ENCODE data around the gene LAMA5. TPM values are rescaled to one million over a fixed set of nuclear protein-coding genes. Genes with fewer than 3 reads are reported as not detected.

Gene LAMA5
- total RNA-seq, 1 experiment from 2014 or later: 22.2 TPM

GRCh38 chr20:62348604-62349003 is 18.5 kb downstream of the LAMA5 start:
- H3K9me3 ChIP-seq: peaks cover 4% of the 10 kb centered on the region; the same call in 1 of the 2 replicates
- no peak for DNase-seq
- no peaks in the 10 kb centered on the region for H3K27me3 ChIP-seq
- H3K36me3 ChIP-seq: peaks cover 74% of the 10 kb centered on the region
- no peak overlapping the region for H3K4me3 ChIP-seq

GRCh38 chr20:62347445-62347844 is 19.7 kb downstream of the LAMA5 start:
- Histone ChIP-seq H3K4me3 (no peak overlapping the region), H3K27me3 (no peaks in the 10 kb centered on the region), H3K36me3 (peaks cover 77% of the 10 kb centered on the region), H3K9me3 (peaks cover 4% of the 10 kb centered on the region; the same call in 1 of the 2 replicates)
- no peak for DNase-seq

DNA sequence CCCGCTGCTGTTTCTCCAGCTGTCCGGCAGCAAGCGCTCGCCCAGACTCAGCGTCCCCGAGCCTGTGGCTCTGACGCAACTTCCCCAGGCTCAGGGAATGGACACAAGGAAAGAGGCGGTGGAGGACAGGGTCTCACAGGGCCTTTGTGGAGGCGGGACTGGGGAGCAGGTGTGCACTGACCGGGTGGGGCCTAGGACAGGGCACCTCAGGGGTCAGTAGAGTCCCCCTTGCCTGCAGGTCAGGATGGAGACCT is 20.0 kb downstream of the LAMA5 start:
- H3K27me3 ChIP-seq: no peaks in the 10 kb centered on the region
- H3K9me3 ChIP-seq: peaks cover 4% of the 10 kb centered on the region; the same call in 1 of the 2 replicates
- H3K36me3 ChIP-seq: peaks cover 76% of the 10 kb centered on the region
- no peak overlapping the region for H3K4me3 ChIP-seq
- DNase-seq: no peak

- Histone ChIP-seq H3K36me3 (peaks cover 76% of the 10 kb centered on the region), H3K9me3 (peaks cover 4% of the 10 kb centered on the region; the same call in 1 of the 2 replicates), H3K27me3 (no peaks in the 10 kb centered on the region), H3K4me3 (no peak overlapping the region)
- DNase-seq: no peak
Measured at GRCh38 chr20:62346398-62347150, 20.5 kb downstream of the LAMA5 start.

- Histone ChIP-seq H3K9me3 (peaks cover 6% of the 10 kb centered on the region; the same call in 1 of the 2 replicates), H3K27me3 (no peaks in the 10 kb centered on the region), H3K36me3 (peaks cover 78% of the 10 kb centered on the region), H3K4me3 (no peak overlapping the region)
- DNase-seq: no peak
Measured at GRCh38 chr20:62345681-62346370, 21.3 kb downstream of the LAMA5 start.

GRCh38 chr20:62344782-62345181 is 22.3 kb downstream of the LAMA5 start:
- Histone ChIP-seq H3K36me3 (peaks cover 77% of the 10 kb centered on the region), H3K4me3 (no peak overlapping the region), H3K27me3 (no peaks in the 10 kb centered on the region), H3K9me3 (peaks cover 6% of the 10 kb centered on the region; the same call in 1 of the 2 replicates)
- DNase-seq: no peak

GRCh38 chr20:62344092-62344491 is 23.0 kb downstream of the LAMA5 start:
- Histone ChIP-seq H3K4me3 (no peak overlapping the region), H3K9me3 (peaks cover 6% of the 10 kb centered on the region; the same call in 1 of the 2 replicates), H3K36me3 (peaks cover 79% of the 10 kb centered on the region), H3K27me3 (no peaks in the 10 kb centered on the region)
- DNase-seq: no peak

GRCh38 chr20:62342910-62343309 is 24.2 kb downstream of the LAMA5 start:
- Histone ChIP-seq H3K4me3 (no peak overlapping the region), H3K36me3 (peaks cover 78% of the 10 kb centered on the region), H3K27me3 (no peaks in the 10 kb centered on the region), H3K9me3 (0 out of 2 replicates have a peak, but pooled peaks cover 2% of the 10 kb centered on the region)
- DNase-seq: no peak

DNA sequence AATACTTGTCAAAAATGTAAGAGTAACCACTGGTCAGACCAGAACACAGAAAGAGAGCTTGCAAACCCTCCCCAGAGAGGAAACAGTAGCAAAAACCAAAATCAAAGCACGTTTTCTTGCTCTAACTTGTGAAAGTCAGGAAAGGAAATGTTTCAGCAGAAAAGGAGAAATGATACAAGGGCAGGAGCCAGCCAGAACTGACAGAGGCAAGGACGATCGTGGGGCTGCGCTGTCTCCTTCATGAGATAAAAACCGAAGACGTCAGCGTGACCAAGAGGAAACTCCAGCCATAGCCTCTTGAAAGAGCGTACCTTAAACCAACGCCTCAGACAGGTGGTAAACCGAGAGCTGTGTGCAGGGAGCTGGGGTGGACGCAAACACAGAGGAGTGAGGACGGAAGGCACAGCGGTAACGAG is 27.5 kb downstream of the LAMA5 start:
- DNase-seq: no peak
- peaks cover 63% of the 10 kb centered on the region for H3K36me3 ChIP-seq
- H3K9me3 ChIP-seq: 0 out of 2 replicates have a peak, but pooled peaks cover 2% of the 10 kb centered on the region
- no peak overlapping the region for H3K4me3 ChIP-seq
- H3K27me3 ChIP-seq: no peaks in the 10 kb centered on the region

DNA sequence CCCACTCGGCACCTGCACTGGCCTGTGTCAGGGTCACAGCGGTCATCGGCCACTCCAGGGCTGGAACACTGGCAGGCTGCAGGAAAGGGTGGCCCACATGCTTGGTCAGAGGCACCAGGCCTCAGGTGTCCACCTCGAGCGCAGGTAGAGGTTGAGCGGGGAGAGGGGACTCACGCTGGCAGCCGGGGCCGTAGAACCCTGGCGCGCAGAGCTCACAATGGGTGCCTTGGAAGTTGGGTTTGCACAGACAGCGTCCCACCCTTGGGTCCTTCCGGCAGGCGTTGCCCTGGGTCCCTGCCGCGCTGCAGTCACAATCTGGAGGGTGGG is 28.9 kb downstream of the LAMA5 start:
- Histone ChIP-seq H3K4me3 (no peak overlapping the region), H3K36me3 (peaks cover 63% of the 10 kb centered on the region), H3K9me3 (0 out of 2 replicates have a peak, but pooled peaks cover 2% of the 10 kb centered on the region), H3K27me3 (no peaks in the 10 kb centered on the region)
- DNase-seq: no peak

DNA sequence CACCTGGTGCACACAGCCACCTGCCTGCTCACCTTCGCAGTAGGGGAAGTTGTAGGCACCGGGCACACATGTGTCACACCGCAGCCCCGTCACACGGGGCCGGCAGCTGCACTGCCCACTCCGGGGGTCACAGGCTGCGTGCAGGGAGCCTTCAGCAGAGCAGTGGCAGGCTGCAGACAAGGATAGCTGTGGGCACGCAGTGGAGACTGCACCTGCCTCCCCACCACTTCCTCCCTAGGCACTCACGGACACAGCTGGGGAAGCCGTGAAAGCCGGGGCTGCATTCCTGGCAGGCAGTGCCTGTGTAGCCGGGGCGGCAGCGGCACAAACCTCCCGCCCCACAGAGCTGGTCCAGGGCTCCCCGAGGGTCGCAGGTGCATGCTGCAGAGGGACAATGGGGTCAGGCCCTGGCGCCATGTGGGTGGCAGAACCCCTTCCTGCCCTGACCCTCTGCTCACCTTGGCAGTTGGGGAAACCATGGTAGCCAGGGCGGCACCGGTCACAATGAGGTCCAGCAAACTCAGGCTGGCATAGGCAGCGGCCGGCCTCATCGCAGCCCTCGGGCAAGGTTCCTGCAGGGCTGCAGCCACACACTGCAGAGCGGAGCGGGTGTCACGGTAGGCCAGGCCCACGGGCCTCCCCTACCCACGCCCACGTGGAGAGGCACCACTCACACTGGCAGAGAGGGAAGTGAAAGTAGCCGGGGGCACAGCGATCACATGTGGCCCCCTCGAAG is 29.4 kb downstream of the LAMA5 start:
- Histone ChIP-seq H3K9me3 (0 out of 2 replicates have a peak, but pooled peaks cover 2% of the 10 kb centered on the region), H3K36me3 (peaks cover 58% of the 10 kb centered on the region), H3K4me3 (no peak overlapping the region), H3K27me3 (no peaks in the 10 kb centered on the region)
- DNase-seq: no peak

DNA sequence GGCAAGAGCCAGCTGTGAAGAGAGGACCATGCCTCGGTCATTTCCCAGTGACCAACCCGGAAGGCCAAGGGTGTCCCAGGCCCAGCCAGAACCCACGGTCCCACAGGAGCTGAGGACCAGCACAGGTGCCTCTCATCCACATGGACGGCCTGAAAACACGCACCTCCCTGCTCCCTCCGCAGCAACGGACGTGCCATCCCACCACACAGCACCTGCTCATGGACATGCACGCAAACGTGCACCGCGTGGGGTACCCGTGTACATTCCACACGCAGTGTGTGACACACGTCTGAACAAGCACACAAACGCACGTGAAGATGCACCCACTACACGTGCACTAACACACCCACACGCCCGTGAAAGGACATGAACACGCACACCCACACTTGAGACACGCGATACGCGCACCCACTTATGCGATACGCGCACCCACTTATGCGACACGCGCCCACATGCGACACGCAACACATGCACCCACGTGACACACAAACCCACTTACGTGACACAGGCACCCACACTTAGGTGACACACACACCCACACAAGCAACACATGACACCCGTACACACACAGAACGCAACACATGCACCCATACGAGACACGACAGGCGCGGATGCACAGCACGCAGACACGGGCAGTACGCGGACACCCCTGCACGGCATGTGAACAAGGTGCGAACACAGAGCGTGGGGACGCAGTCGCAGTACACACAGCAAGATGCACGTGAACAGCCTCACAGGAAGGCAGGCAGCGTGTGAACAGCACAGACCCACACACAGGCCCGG is 30.1 kb downstream of the LAMA5 start:
- peaks cover 54% of the 10 kb centered on the region for H3K36me3 ChIP-seq
- no peaks in the 10 kb centered on the region for H3K27me3 ChIP-seq
- DNase-seq: no peak
- no peak overlapping the region for H3K4me3 ChIP-seq
- H3K9me3 ChIP-seq: 0 out of 2 replicates have a peak, but pooled peaks cover 2% of the 10 kb centered on the region

DNA sequence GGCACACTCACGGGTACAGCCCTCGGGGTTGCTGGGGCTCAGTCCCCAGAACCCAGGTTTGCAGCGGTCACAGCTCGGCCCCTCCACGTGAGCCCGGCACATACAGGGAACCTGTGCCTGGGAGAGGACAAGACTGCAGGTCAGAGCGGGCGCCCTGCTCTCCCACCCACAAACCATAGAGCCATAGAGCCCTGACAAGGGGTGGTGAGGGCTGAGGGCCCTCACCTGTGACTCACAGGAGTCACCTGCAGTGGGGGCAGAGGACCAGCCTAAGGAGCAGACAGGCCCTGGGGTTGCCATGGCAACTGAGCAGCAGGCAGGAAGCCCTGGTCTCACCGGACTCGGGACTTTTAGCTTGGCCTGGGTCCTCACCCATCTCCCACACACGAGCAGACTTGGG is 30.8 kb downstream of the LAMA5 start:
- H3K36me3 ChIP-seq: peaks cover 53% of the 10 kb centered on the region
- 0 out of 2 replicates have a peak, but pooled peaks cover 2% of the 10 kb centered on the region for H3K9me3 ChIP-seq
- no peak for DNase-seq
- H3K4me3 ChIP-seq: no peak overlapping the region
- no peaks in the 10 kb centered on the region for H3K27me3 ChIP-seq

DNA sequence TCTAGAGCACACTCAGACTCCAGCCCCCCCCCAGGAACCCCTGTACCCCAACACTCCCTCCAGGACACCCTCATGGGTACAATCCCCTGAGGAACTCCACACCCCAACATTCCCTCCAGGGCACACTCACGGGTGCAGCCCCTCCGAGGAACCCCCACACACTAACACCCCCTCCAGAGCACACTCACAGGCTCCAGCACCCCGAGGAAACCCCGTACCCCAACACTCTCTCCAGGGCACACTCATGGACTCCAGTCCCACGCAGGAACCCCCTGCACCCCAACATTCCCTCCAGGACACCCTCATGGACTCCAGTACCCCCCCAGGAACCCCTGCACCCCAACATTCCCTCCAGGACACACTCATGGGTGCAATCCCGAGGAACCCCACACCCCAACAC is 31.6 kb downstream of the LAMA5 start:
- no peak for DNase-seq
- no peak overlapping the region for H3K4me3 ChIP-seq
- no peaks in the 10 kb centered on the region for H3K27me3 ChIP-seq
- H3K9me3 ChIP-seq: no peaks in the 10 kb centered on the region
- peaks cover 50% of the 10 kb centered on the region for H3K36me3 ChIP-seq

GRCh38 chr20:62334881-62335280 is 32.2 kb downstream of the LAMA5 start:
- H3K4me3 ChIP-seq: no peak overlapping the region
- DNase-seq: no peak
- H3K9me3 ChIP-seq: no peaks in the 10 kb centered on the region
- no peaks in the 10 kb centered on the region for H3K27me3 ChIP-seq
- H3K36me3 ChIP-seq: peaks cover 52% of the 10 kb centered on the region

GRCh38 chr20:62333820-62334595 is 33.1 kb downstream of the LAMA5 start:
- peaks cover 53% of the 10 kb centered on the region for H3K36me3 ChIP-seq

More at GRCh38 chr20:62333820-62334595, 33.1 kb downstream of the LAMA5 start:
- H3K9me3 ChIP-seq: no peaks in the 10 kb centered on the region
- no peaks in the 10 kb centered on the region for H3K27me3 ChIP-seq
- DNase-seq: no peak
- no peak overlapping the region for H3K4me3 ChIP-seq
